Mesenchymal stem cell (in vitro differentiated cells and primary cell): ENCODE results near the gene SPATA31E1.
"Not testable (repeated sequence)": the region's sequence is repeated elsewhere in the genome, so short reads cannot be mapped to it uniquely, and the experiment has no call there.

Experiments used
- DNase-seq: peaks from one replicate; pipeline ENCODE4 v3.0.0-alpha.2; 2013
- H2AFZ ChIP-seq: one replicate; pipeline ENCODE4 v1.6.1; 2013; ENCODE audit warnings: low read depth, mild to moderate bottlenecking, control low read depth, inconsistent platforms, low read length, moderate library complexity
- H2AK5ac ChIP-seq: 2 replicates; pipeline ENCODE4 v1.6.1; 2013; ENCODE audit warnings: low read length, moderate library complexity, mild to moderate bottlenecking, inconsistent platforms; ENCODE audit not compliant: severe bottlenecking
- H2BK120ac ChIP-seq: one replicate; pipeline ENCODE4 v1.6.1; 2013; ENCODE audit warnings: low read depth, mild to moderate bottlenecking, inconsistent platforms, low read length, moderate library complexity
- H2BK12ac ChIP-seq, 2 experiments: one replicate each; pipeline ENCODE4 v1.6.1; 2013; ENCODE audit warnings: inconsistent platforms in 2 of 2, low read length in 2 of 2, mild to moderate bottlenecking in 2 of 2, moderate library complexity in 2 of 2, control low read depth in 1 of 2
- H2BK15ac ChIP-seq: one replicate; pipeline ENCODE4 v1.6.1; 2013; ENCODE audit warnings: mild to moderate bottlenecking, low read depth, inconsistent platforms; ENCODE audit not compliant: poor library complexity, severe bottlenecking
- H2BK5ac ChIP-seq: 2 replicates; pipeline ENCODE4 v1.6.1; 2013; ENCODE audit warnings: low read depth, mild to moderate bottlenecking, low read length, control low read depth, inconsistent platforms; ENCODE audit not compliant: poor library complexity, severe bottlenecking
- H3K14ac ChIP-seq, 2 experiments: one replicate each; pipeline ENCODE4 v1.6.1; 2013; ENCODE audit warnings: inconsistent platforms in 2 of 2, low read length in 2 of 2, control low read depth in 1 of 2, mild to moderate bottlenecking in 1 of 2, moderate library complexity in 1 of 2
- H3K18ac ChIP-seq, 2 experiments: one replicate each; pipeline ENCODE4 v1.6.1; 2013; ENCODE audit warnings: inconsistent platforms in 2 of 2, low read length in 2 of 2, control low read depth in 1 of 2, low read depth in 1 of 2, mild to moderate bottlenecking in 1 of 2
- H3K23ac ChIP-seq, 2 experiments: one replicate each; pipeline ENCODE4 v1.6.1; 2013; ENCODE audit warnings: inconsistent platforms in 2 of 2, low read length in 2 of 2, mild to moderate bottlenecking in 2 of 2, moderate library complexity in 2 of 2, control low read depth in 1 of 2
- H3K27ac ChIP-seq: 2 replicates; pipeline ENCODE4 v1.5.1; 2013; ENCODE audit warnings: mild to moderate bottlenecking, moderate library complexity, low read length, control low read depth, inconsistent platforms; ENCODE audit not compliant: poor library complexity, severe bottlenecking
- H3K27me3 ChIP-seq, 2 experiments: 2 replicates each; pipeline versions ENCODE4 v1.6.1 to v1.7.0; 2013; ENCODE audit warnings: low read length in 2 of 2, mild to moderate bottlenecking in 2 of 2, moderate library complexity in 2 of 2, control low read depth in 1 of 2, inconsistent platforms in 1 of 2; ENCODE audit not compliant: control insufficient read depth in 1 of 2, insufficient read depth in 1 of 2
- H3K36me3 ChIP-seq, 2 experiments: 2 replicates each; pipeline versions ENCODE4 v1.6.1 to v1.7.0; 2013; ENCODE audit warnings: low read length in 2 of 2, control low read depth in 1 of 2, inconsistent platforms in 1 of 2, low read depth in 1 of 2, mild to moderate bottlenecking in 1 of 2; ENCODE audit not compliant: insufficient read depth in 2 of 2, control insufficient read depth in 1 of 2
- H3K4ac ChIP-seq, 2 experiments: one replicate each; pipeline ENCODE4 v1.6.1; 2013; ENCODE audit warnings: inconsistent platforms in 2 of 2, low read length in 2 of 2, mild to moderate bottlenecking in 2 of 2, moderate library complexity in 2 of 2, control low read depth in 1 of 2, low read depth in 1 of 2
- H3K4me1 ChIP-seq: 2 replicates; pipeline ENCODE4 v1.6.1; 2013; ENCODE audit warnings: low read depth, low read length, control low read depth; ENCODE audit not compliant: control insufficient read depth, insufficient read depth
- H3K4me2 ChIP-seq: 2 replicates; pipeline ENCODE4 v1.6.1; 2013; ENCODE audit warnings: low read length, mild to moderate bottlenecking, inconsistent platforms; ENCODE audit not compliant: poor library complexity, severe bottlenecking
- H3K4me3 ChIP-seq, 2 experiments: 2 replicates each; pipeline versions ENCODE4 v1.5.1 to v1.7.0; 2013; ENCODE audit warnings: low read length in 2 of 2, mild to moderate bottlenecking in 2 of 2, control low read depth in 1 of 2, low read depth in 1 of 2; ENCODE audit not compliant: insufficient read depth in 1 of 2
- H3K79me1 ChIP-seq: replicated peaks from 2 replicates; pipeline ENCODE4 v1.6.1; 2013; ENCODE audit warnings: mild to moderate bottlenecking, control low read depth, low read length, inconsistent platforms; ENCODE audit not compliant: poor library complexity, severe bottlenecking
- H3K9ac ChIP-seq: 2 replicates; pipeline ENCODE4 v1.7.0; 2013; ENCODE audit warnings: mild to moderate bottlenecking, low read length, moderate library complexity
- H3K9me3 ChIP-seq: 2 replicates; pipeline ENCODE4 v1.7.0; 2013; ENCODE audit warnings: mild to moderate bottlenecking, low read length; ENCODE audit not compliant: control insufficient read depth
- H4K8ac ChIP-seq: one replicate; pipeline ENCODE4 v1.6.1; 2013; ENCODE audit warnings: inconsistent platforms, mild to moderate bottlenecking, low read length, moderate library complexity
- H4K91ac ChIP-seq: one replicate; pipeline ENCODE4 v1.6.1; 2013; ENCODE audit warnings: mild to moderate bottlenecking, low read length, inconsistent platforms
- WGBS: methylation state at CpG from one replicate; pipeline ENCODE4 v1.1.7; 2013; ENCODE audit warnings: mixed read lengths; 5-methylcytosine and 5-hydroxymethylcytosine counted together

Gene SPATA31E1

GRCh38 chr9:87849144-87849758, 33.4 kb upstream of the SPATA31E1 start:
- H2BK15ac ChIP-seq = no peak overlapping the region
- 96% methylated on average over 3 of the region's 3 CpGs for WGBS
- H3K9ac ChIP-seq = no peak overlapping the region
- no peak overlapping the region for H2AFZ ChIP-seq
- no peaks in the 10 kb centered on the region for H3K9me3 ChIP-seq
- no peak overlapping the region for H3K4me2 ChIP-seq
- H3K18ac ChIP-seq = no peak overlapping the region
- H4K91ac ChIP-seq = no peak overlapping the region
- H3K4me3 ChIP-seq = no peak overlapping the region
- H2BK5ac ChIP-seq = no peak overlapping the region
- no peak overlapping the region for H2BK12ac ChIP-seq
- H3K4me1 ChIP-seq = peaks cover 12% of the 10 kb centered on the region
- no peak overlapping the region for H3K4ac ChIP-seq
- peaks cover 0 to 5% of the 10 kb centered on the region in 2 experiments for H3K27me3 ChIP-seq
- H2BK120ac ChIP-seq = no peak overlapping the region
- no peak overlapping the region for H3K27ac ChIP-seq
- H3K36me3 ChIP-seq = no peaks in the 10 kb centered on the region
- H4K8ac ChIP-seq = no peak overlapping the region
- no peak overlapping the region for H2AK5ac ChIP-seq
- no peak overlapping the region for H3K23ac ChIP-seq
- H3K79me1 ChIP-seq = no peaks in the 10 kb centered on the region
- DNase-seq = no peak
- H3K14ac ChIP-seq = no peak overlapping the region

- H3K9ac ChIP-seq = peak overlapping the region; percentile 68
- H3K36me3 ChIP-seq = no peaks in the 10 kb centered on the region
- no peak overlapping the region for H2AFZ ChIP-seq
- no peaks in the 10 kb centered on the region for H3K27me3 ChIP-seq
- no peak overlapping the region for H4K8ac ChIP-seq
- no peak overlapping the region for H4K91ac ChIP-seq
- H3K14ac ChIP-seq = no peak overlapping the region
- peak; percentile 22 for DNase-seq
- H3K27ac ChIP-seq = no peak overlapping the region
- no peak overlapping the region for H2BK12ac ChIP-seq
- H3K4me3 ChIP-seq = peak overlapping the region in 1 of 2 experiments; percentile 5
- no peak overlapping the region for H2BK5ac ChIP-seq
- no peak overlapping the region for H3K23ac ChIP-seq
- H2AK5ac ChIP-seq = no peak overlapping the region
- no peaks in the 10 kb centered on the region for H3K9me3 ChIP-seq
- no peak overlapping the region for H2BK120ac ChIP-seq
- H3K4ac ChIP-seq = no peak overlapping the region
- H3K4me1 ChIP-seq = peaks cover 19% of the 10 kb centered on the region
- no peaks in the 10 kb centered on the region for H3K79me1 ChIP-seq
- WGBS = 57% methylated on average over 4 of the region's 4 CpGs
- no peak overlapping the region for H3K18ac ChIP-seq
- H2BK15ac ChIP-seq = no peak overlapping the region
- H3K4me2 ChIP-seq = no peak overlapping the region
Observed at GRCh38 chr9:87850391-87850790, 32.3 kb upstream of the SPATA31E1 start.

- not testable (repeated sequence) for H3K27ac ChIP-seq, H4K8ac ChIP-seq, H3K79me1 ChIP-seq, H2AK5ac ChIP-seq, H2BK5ac ChIP-seq, H2BK12ac ChIP-seq, H3K36me3 ChIP-seq, H2BK15ac ChIP-seq, H3K27me3 ChIP-seq, H3K23ac ChIP-seq, H3K9ac ChIP-seq, H3K4me2 ChIP-seq, H2BK120ac ChIP-seq, H2AFZ ChIP-seq, H3K9me3 ChIP-seq, H4K91ac ChIP-seq, H3K4ac ChIP-seq, H3K18ac ChIP-seq, DNase-seq, H3K14ac ChIP-seq
- H3K4me1 ChIP-seq = peaks cover 20% of the 10 kb centered on the region
- 94% methylated on average over 4 of the region's 4 CpGs for WGBS
- H3K4me3 ChIP-seq = peak overlapping the region in 1 of 2 experiments; percentile 5
Observed at GRCh38 chr9:87851186-87851585, 31.5 kb upstream of the SPATA31E1 start.

- Histone ChIP-seq H2AFZ (no peak overlapping the region), H2BK5ac (no peak overlapping the region), H2AK5ac (no peak overlapping the region), H3K18ac (no peak overlapping the region), H3K79me1 (no peaks in the 10 kb centered on the region), H2BK12ac (no peak overlapping the region), H4K8ac (no peak overlapping the region), H2BK15ac (no peak overlapping the region), H3K4ac (no peak overlapping the region), H3K4me3 (no peak overlapping the region), H2BK120ac (no peak overlapping the region), H3K36me3 (no peaks in the 10 kb centered on the region), H3K9ac (no peak overlapping the region), H3K23ac (no peak overlapping the region), H3K9me3 (no peaks in the 10 kb centered on the region), H3K14ac (no peak overlapping the region), H3K27ac (no peak overlapping the region), H3K4me2 (no peak overlapping the region), H4K91ac (no peak overlapping the region), H3K27me3 (no peaks in the 10 kb centered on the region), H3K4me1 (peaks cover 18% of the 10 kb centered on the region)
- DNase-seq = no peak
- WGBS = 98% methylated on average over 6 of the region's 7 CpGs
Observed at GRCh38 chr9:87853302-87853701, 29.4 kb upstream of the SPATA31E1 start.
